Heart left ventricle (tissue), 16 donors: Measurements from ENCODE around the gene RAB3GAP1. TPM values are rescaled to one million over a fixed set of nuclear protein-coding genes. Genes with fewer than 3 reads are reported as not detected.

Source experiments
- ATAC-seq, 4 donors: fragments of 200-7000 bp; cut with Tn5 transposase; one replicate each; pipeline ENCODE4 v1.9.1; 2020 to 2022; ENCODE audit warnings: moderate library complexity in 4 of 4, mild to moderate bottlenecking in 3 of 4, moderate number of reproducible peaks in 1 of 4
- DNase-seq, 5 donors: peaks; one replicate each; pipeline ENCODE4 v3.0.0-alpha.2; 2020
- H3K27ac ChIP-seq, 12 donors: fragments of 200-600 bp; sonication (generic) in 4 of 12; one replicate each; pipeline versions ENCODE4 v1.5.0 to v1.8.0; 2016 to 2022; ENCODE audit warnings: mild to moderate bottlenecking in 2 of 12
- H3K27me3 ChIP-seq, 9 donors: fragments of 200-600 bp; sonication (generic) in 2 of 9; one replicate each; pipeline versions ENCODE4 v1.5.1 to v1.8.0; 2016 to 2022; ENCODE audit warnings: mild to moderate bottlenecking in 3 of 9
- H3K36me3 ChIP-seq, 9 donors: fragments of 200-600 bp; sonication (generic) in 2 of 9; one replicate each; pipeline versions ENCODE4 v1.5.0 to v1.8.0; 2018 to 2022; ENCODE audit warnings: mild to moderate bottlenecking in 2 of 9
- H3K4me1 ChIP-seq, 12 donors: fragments of 200-600 bp; sonication (generic) in 4 of 12; one replicate each; pipeline versions ENCODE4 v1.5.0 to v1.8.0; 2016 to 2022; ENCODE audit warnings: mild to moderate bottlenecking in 3 of 12
- H3K4me3 ChIP-seq, 12 donors: fragments of 200-600 bp; sonication (generic) in 4 of 12; one replicate each; pipeline versions ENCODE4 v1.5.0 to v1.8.0; 2017 to 2022; ENCODE audit warnings: mild to moderate bottlenecking in 9 of 12, moderate library complexity in 4 of 12
- H3K9me3 ChIP-seq, 12 donors: fragments of 200-600 bp; sonication (generic) in 4 of 12; one replicate each; pipeline versions ENCODE4 v1.5.0 to v1.8.0; 2016 to 2022; ENCODE audit warnings: mild to moderate bottlenecking in 1 of 12
- POLR2A ChIP-seq, 2 donors: fragments of 450-650 bp; IDR thresholded peaks; one replicate each; pipeline ENCODE4 v1.6.1; 2017; ENCODE audit warnings: antibody characterized with exemption in 2 of 2, mild to moderate bottlenecking in 2 of 2, moderate library complexity in 2 of 2
- WGBS, 4 donors: extraction: QIAGEN DNeasy Blood & Tissue Kit in 2 of 4; methylation state at CpG; one replicate each; pipeline versions ENCODE4 v1.1.5 to v1.1.7; 2013 to 2018; 5-methylcytosine and 5-hydroxymethylcytosine counted together
- intact Hi-C, 10 donors: fragments of 100-400 bp; cut with DNase I; formaldehyde crosslinking; loops; one replicate each; pipeline versions ENCODE4 v1.11.1 to v1.14.2; 2022
- polyA plus RNA-seq, 2 donors: library from polyadenylated mRNA; stranded (reverse); fragments of 200-250 nt; gene quantifications; one replicate each; pipeline ENCODE4 v1.2.3, GENCODE V29; 2013
- total RNA-seq, 9 donors: library from RNA; depleted of rRNA in 2 of 9; stranded (reverse); fragments of >200 nt in 2 of 9; fragmentation: NEBNext Ultra II Directional in 3 of 9; extraction: Animal tissue kit (Norgen Biotek cat#: 25700) in 3 of 9; gene quantifications; one replicate each; pipeline versions ENCODE4 v1.1.0 to v1.2.4, GENCODE V29; 2016 to 2023
- TF ChIP-seq, protein P1 (sequence below), 12 donors: fragments of 200-600 bp; sonication (generic) in 4 of 12; IDR thresholded peaks; one replicate each; pipeline versions ENCODE4 v1.5.0 to v1.8.0; 2018 to 2022; ENCODE audit warnings: antibody characterized with exemption in 12 of 12, mild to moderate bottlenecking in 5 of 12
- donor health status: ischemic (EF 13 %, LVEDD 7.1; RV severe dilation, severe dysfunction).
- donor health status: healthy with polysubstance abuse.
- donor health status: DM: no; HTN: yes; CAD: no.
- donor health status: DM: no; HTN: no; CAD: no.
- donor health status: ischemic (EF 25% LVEDD 6.9; RV normal size, moderate dysfunction).
- donor health status: ischemic (EF 25% LVEDD 5.7; RV mildly dilated, moderate dysfunction).
- donor health status: healthy.
- donor health status: DM: yes; HTN: yes; CAD: no.
- donor health status: ischemic (EF 35%, LVEDD 5.7; RV mildly dilated, moderate dysfunction).
- donor health status: nonischemic (EF 11% LVEDD 7.7; RV severe dilation, severe dysfunction).
- donor health status: DM: yes; HTN: yes; CAD: no.
- donor health status: PGD.
- donor health status: ischemic (EF 29% LVEDD 5.4; RV normal size, mild dysfunction).
- donor health status: nonischemic (EF 23%, LVEDD 6.1; RV moderate dilation, normal function).

Gene RAB3GAP1
- total and polyA plus RNA-seq, 11 donors, result 16.7 to 63.6 (median 47.2) TPM

DNA sequence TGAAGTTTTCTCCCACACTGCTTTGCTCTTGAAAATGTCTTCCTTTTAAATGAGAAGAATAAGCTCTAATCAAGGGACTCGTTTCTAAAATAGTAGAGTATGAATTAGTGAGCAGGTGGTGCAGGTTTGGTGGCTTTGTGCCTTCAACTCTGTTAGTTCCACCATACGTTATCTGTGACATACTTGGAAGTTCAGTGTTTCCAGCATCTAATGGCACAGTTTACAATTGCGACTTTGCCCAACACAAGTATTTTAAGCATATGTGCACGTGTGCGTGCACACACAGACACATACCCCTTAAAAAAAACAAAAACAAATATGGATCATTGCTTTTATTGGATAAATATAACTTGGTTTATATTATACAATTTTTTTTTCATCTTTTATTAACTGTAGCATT, 111.8 kb downstream of the RAB3GAP1 start:
- WGBS, 4 donors, result 92 to 95% (median 94%) methylated on average over 5 of the region's 5 CpGs
- intact Hi-C loops, result loop anchor here in 1 of 10 donors (10.0 kb wide), 1 partner anchor 601 kb away; no protein-coding TSS in a partner anchor
- no peak for ATAC-seq
- Histone ChIP-seq H3K9me3 (no peaks in the 10 kb centered on the region), H3K4me3 (no peak overlapping the region), H3K27ac (no peak overlapping the region), H3K36me3 (peaks cover 0 to 100% (median 82%) of the 10 kb centered on the region in 9 donors), H3K27me3 (no peaks in the 10 kb centered on the region), H3K4me1 (no peaks in the 10 kb centered on the region)
- DNase-seq, result no peak
- TF ChIP-seq POLR2A (IDR thresholded peaks at IDR 0.05), result no peak
- TF ChIP-seq, protein P1, sequence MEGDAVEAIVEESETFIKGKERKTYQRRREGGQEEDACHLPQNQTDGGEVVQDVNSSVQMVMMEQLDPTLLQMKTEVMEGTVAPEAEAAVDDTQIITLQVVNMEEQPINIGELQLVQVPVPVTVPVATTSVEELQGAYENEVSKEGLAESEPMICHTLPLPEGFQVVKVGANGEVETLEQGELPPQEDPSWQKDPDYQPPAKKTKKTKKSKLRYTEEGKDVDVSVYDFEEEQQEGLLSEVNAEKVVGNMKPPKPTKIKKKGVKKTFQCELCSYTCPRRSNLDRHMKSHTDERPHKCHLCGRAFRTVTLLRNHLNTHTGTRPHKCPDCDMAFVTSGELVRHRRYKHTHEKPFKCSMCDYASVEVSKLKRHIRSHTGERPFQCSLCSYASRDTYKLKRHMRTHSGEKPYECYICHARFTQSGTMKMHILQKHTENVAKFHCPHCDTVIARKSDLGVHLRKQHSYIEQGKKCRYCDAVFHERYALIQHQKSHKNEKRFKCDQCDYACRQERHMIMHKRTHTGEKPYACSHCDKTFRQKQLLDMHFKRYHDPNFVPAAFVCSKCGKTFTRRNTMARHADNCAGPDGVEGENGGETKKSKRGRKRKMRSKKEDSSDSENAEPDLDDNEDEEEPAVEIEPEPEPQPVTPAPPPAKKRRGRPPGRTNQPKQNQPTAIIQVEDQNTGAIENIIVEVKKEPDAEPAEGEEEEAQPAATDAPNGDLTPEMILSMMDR (IDR thresholded peaks at IDR 0.05), result no peak

DNA sequence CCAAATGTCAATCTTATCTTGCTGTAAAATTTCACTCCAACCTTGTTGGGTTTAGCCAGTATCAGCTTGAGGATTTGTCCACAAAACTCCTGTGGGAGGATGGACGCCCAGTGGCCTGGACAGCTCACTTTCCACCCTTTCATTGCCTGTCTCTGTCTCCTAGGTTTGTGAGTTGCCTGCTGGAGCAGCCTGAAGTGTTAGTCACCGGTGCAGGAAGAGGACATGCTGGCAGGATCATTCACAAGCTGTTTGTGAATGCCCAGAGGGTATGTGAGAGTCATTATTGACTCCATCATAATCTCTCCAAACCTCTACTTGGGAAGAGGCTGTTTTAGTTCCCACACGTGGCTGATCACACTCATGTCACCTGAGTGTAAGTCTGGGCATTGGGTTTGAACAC, 112.3 kb downstream of the RAB3GAP1 start:
- intact Hi-C loops, result loop anchor here in 1 of 10 donors (10.0 kb wide), 1 partner anchor 600 kb away; no protein-coding TSS in a partner anchor
- Histone ChIP-seq H3K36me3 (peaks cover 0 to 100% (median 82%) of the 10 kb centered on the region in 9 donors), H3K4me1 (no peaks in the 10 kb centered on the region), H3K4me3 (no peak overlapping the region), H3K27me3 (no peaks in the 10 kb centered on the region), H3K27ac (no peak overlapping the region), H3K9me3 (no peaks in the 10 kb centered on the region)
- no peak for DNase-seq
- TF ChIP-seq POLR2A (IDR thresholded peaks at IDR 0.05), result no peak
- TF ChIP-seq, protein P1 (IDR thresholded peaks at IDR 0.05), result no peak
- ATAC-seq, result no peak
- 63 to 77% (median 71%) methylated on average over 3 of the region's 3 CpGs for WGBS, 4 donors

DNA sequence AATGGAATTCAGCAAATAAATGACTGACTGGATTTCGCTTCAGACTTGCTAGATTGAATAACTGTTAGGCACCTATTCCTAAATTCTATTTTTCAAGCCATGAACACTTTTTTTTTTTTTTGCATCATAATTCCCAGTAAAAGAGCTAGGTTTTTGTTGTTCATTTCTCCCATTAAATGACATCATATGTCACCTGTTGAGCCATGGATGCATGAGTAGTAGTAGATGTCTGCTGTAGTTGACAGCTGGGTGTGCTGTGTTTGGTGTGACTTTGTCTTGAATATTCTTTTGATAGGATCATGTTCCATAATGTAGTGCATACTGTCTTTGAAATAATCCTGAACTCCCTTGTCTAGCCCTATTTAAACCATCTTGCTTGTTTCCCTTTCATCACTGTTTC, 115.2 kb downstream of the RAB3GAP1 start:
- Histone ChIP-seq H3K9me3 (no peaks in the 10 kb centered on the region), H3K4me3 (no peak overlapping the region), H3K4me1 (no peaks in the 10 kb centered on the region), H3K27ac (no peak overlapping the region), H3K27me3 (no peaks in the 10 kb centered on the region), H3K36me3 (peaks cover 0 to 97% (median 95%) of the 10 kb centered on the region in 9 donors)
- ATAC-seq (no peak), DNase-seq (no peak)
- TF ChIP-seq POLR2A (IDR thresholded peaks at IDR 0.05), result no peak
- TF ChIP-seq, protein P1 (IDR thresholded peaks at IDR 0.05), result no peak
- intact Hi-C loops, result loop anchor here in 1 of 10 donors (10.0 kb wide), 1 partner anchor 598 kb away; no protein-coding TSS in a partner anchor
- 94 to 100% (median 97%) methylated on average over 1 of the region's 1 CpG for WGBS, 4 donors

DNA sequence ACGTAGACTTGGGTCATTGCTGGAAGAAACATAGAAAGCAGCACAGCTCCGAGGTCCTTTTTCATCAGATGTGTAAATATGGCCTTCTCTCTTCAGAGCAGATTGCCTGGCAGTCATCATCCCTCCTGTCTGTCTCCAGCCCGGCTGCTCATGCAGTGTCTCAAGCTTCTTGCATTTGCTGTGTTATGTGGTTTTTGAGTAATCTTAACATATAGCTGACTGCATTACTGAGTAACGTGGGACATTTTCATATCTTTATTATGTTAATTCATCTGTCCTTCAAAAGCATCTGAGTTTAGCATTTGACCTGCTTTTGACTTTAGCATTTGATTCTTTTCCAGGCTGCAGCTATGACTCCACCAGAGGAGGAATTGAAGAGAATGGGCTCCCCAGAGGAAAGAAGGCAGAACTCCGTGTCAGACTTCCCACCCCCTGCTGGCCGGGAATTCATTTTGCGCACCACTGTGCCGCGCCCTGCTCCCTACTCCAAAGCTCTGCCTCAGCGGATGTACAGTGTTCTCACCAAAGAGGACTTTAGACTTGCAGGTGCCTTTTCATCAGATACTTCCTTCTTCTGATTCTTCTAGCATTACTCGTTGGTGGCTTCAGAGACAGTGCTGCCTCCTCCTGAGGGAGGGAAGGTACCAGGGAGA, 116.2 kb downstream of the RAB3GAP1 start:
- intact Hi-C loops, result loop anchor here in 1 of 10 donors (10.0 kb wide), 1 partner anchor 596 kb away; no protein-coding TSS in a partner anchor
- peaks cover 0 to 93% (median 84%) of the 10 kb centered on the region in 9 donors for H3K36me3 ChIP-seq
- H3K27me3 ChIP-seq, result no peaks in the 10 kb centered on the region
- TF ChIP-seq, protein P1 (IDR thresholded peaks at IDR 0.05), result no peak
- TF ChIP-seq POLR2A (IDR thresholded peaks at IDR 0.05), result no peak
- no peak for DNase-seq
- 88 to 90% (median 89%) methylated on average over 11 of the region's 11 CpGs for WGBS, 4 donors
- no peaks in the 10 kb centered on the region for H3K9me3 ChIP-seq
- no peaks in the 10 kb centered on the region for H3K4me1 ChIP-seq
- no peak overlapping the region for H3K4me3 ChIP-seq
- ATAC-seq, result no peak
- H3K27ac ChIP-seq, result no peak overlapping the region
